ENCODE data around the gene CTSE. TPM values are rescaled to one million over a fixed set of nuclear protein-coding genes. Genes with fewer than 3 reads are reported as not detected.

The CTSE gene
- not detected in 2 replicates for total RNA-seq

DNA sequence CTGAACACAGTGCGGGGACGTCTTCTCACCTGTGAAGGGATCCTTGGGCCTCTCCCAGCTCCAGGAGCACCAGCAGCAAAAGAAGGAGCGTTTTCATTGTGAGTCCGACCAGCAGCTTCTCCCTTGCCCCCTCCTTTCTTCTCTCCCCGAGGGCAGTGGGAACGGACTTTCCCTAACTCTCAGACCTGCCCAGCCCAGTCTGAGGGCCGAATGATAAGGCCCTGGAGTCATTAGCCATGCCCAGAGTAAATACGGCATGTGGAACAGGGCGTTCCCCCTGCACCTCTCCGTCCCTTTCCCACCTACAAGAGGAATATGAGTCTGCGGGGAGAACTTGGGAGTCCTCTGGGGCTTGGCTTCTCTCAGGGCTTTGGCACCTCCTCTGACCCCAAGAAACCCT lies at the start of gene CTSE:
Gene CTSE (minus strand): TSS at position 201 of the 400 bp plus-strand sequence. CDS start 104 bp downstream, at position 97.

DNA sequence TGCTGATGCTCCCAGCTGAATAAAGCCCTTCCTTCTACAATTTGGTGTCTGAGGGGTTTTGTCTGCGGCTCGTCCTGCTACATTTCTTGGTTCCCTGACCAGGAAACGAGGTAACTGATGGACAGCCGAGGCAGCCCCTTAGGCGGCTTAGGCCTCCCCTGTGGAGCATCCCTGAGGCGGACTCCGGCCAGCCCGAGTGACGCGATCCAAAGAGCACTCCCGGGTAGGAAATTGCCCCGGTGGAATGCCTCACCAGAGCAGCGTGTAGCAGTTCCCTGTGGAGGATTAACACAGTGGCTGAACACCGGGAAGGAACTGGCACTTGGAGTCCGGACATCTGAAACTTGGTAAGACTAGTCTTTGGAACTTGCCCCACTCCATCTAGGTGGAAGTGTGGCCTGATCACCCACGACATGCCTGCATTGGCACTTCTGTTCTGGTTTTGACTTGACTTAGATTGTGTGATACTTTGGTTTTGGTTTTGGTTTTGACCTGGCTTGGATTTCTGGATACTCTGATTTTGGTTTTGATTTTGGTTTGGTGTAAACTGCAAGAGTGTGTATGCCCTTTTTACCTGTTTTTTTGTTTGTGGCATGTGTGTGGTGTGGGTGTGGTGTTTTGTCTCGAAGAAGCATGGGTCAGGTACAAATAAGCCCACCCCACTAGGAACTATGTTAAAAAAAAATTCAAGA lies 29.4 kb upstream of the CTSE start, which contains the start of gene RHEX:
Gene RHEX (plus strand): TSS at position 255 of the 692 bp plus-strand sequence. CDS start 44,656 bp downstream, outside the sequence.

DNA sequence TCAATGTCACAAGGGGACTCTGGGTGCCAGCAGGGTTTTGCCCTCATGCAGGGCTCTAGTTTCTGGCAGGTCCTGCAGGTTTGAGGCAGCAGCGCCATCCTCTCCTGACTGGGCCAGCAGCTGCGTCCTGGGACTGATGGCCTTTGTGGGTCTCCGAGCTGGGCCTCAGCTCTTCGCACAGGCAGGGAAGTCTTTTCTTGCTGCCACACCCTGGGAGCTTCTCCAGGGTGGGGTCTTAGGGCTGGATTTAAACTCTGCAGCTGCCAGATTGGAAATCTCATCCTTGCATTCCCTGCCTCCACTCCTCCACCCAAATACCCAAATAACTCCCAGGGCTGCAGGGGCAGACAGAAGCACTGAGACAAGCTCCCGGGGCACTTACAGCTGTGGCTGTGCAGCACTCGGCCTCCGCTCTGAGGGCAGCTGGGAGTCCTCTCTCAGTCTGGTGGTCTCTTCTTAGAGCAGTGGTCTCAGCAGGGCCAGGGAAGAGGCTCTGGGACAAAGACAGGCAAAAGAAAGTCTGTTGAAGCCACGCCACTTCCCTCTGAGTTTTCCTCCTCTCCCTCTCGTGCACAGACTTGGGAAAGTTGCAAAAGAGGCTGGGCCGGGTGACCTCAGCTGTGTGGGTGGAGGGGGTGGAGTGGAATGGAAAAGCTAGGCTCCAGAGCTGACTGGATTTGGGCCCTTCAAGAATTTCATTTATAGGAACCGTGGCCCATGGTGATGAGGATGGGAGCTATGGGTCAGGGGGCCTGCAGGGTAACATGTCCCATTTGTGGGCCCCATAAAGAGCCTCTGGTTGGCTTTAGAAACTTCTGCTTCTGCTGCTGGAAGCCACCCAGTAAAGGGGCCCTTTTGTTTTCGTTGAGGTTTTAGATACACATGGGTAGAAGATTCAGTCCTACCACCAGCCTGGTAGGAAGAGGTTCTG lies 20.6 kb downstream of the CTSE start, which contains the start of gene RAB7B:
Gene RAB7B (minus strand): TSS at position 525 of the 931 bp plus-strand sequence. CDS start 9,260 bp downstream, outside the sequence.

Other genes with a start within 250 kb of the CTSE start
- 37.2 and 37.5 TPM in 2 replicates for gene RAB29, start 248.4 kb downstream of the CTSE start, total RNA-seq
- gene SLC41A1, start 210.7 kb downstream of the CTSE start, total RNA-seq = 24.0 and 25.3 TPM in 2 replicates
- gene PM20D1, start 173.8 kb downstream of the CTSE start, total RNA-seq = not detected in 2 replicates
- 0.12 TPM in 1 of 2 replicates, not detected in the other for gene SLC26A9, start 80.4 kb downstream of the CTSE start, total RNA-seq
- 13.1 and 13.8 TPM in 2 replicates for gene RAB7B, start 20.5 kb downstream of the CTSE start, total RNA-seq
- not detected in 2 replicates for gene RHEX, start 29.3 kb upstream of the CTSE start, total RNA-seq
- gene AVPR1B, start 93.5 kb upstream of the CTSE start, total RNA-seq = not detected in 2 replicates
- 2.3 TPM in 2 replicates for gene FAM72A, start 178.9 kb upstream of the CTSE start, total RNA-seq
- gene SRGAP2, start 179.6 kb upstream of the CTSE start, total RNA-seq = 96.5 and 100 TPM in 2 replicates